Fibroblast of skin of left quadriceps (primary cell): ENCODE data around the gene TTYH1.

Experiments
- DNase-seq, 2 experiments: peaks; one replicate each; pipeline ENCODE4 v3.0.0-alpha.2; 2013; ENCODE audit warnings: low read depth in 2 of 2

TTYH1 gene

DNA sequence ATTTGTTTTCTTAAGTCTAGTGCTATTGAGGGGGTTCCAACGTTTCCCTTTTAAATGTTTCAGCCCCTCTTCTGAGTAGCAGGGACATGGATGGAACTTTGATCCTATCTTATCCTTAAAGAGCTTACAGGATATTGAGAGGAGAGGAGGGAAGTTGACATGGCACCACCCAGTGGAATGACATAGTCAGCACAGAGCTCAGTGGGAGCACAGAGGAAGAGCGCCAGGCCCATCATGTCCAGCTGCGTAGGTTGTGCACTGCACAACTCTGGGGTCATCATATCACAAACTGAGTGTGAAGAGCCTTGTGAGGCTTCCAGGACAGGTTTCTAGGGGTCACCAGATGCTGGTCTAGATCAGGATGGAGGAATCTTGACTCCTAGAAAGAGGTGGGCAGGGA, 62.4 kb downstream of the TTYH1 start:
- no peak for DNase-seq

DNA sequence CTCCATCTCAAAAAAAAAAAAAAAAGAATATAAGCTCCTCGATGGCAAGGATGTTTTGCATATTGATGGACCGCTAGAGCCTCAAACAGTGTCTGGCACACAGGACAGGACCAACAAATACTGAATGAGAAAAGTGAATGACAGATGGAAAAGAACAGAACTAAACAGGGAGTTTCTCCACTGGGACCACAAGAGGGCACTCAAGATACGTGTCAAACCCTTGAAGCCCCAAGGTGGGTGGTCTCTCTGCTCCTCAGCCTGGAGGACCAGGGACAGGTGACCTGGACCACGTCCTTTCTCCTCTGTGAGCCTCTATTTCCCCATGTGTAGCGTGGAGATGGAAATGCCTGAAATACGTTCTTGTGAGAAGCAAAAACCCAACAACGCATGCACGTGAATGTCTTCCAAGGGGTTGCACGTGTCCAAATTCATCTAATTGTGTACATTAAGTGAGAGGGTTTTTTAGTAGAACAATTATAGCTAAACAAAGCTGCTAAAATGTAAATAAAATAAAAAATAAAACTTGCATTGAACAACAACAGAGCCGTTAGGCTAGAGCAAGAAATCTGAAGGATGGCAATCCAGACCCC, 63.5 kb downstream of the TTYH1 start:
- DNase-seq: peak; percentile 11 to 17

DNA sequence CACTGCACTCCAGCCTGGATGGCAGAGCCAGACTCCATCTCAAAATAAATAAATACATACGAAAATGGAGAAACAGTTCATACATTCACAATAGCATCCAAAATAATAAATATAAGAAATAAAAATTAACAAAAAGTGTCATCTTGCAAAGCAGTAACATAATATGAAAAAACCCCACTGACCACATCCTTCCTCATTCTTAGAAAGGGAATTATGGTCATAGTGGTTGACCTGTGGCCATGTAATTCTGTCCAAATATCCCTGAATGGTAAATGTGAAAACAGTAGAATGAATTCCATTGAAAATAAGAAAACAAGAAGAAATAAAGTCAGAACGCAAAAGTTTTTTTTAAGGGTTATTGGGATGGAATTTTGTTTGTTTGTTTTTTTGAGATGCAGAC, 64.8 kb downstream of the TTYH1 start:
- no peak for DNase-seq

DNA sequence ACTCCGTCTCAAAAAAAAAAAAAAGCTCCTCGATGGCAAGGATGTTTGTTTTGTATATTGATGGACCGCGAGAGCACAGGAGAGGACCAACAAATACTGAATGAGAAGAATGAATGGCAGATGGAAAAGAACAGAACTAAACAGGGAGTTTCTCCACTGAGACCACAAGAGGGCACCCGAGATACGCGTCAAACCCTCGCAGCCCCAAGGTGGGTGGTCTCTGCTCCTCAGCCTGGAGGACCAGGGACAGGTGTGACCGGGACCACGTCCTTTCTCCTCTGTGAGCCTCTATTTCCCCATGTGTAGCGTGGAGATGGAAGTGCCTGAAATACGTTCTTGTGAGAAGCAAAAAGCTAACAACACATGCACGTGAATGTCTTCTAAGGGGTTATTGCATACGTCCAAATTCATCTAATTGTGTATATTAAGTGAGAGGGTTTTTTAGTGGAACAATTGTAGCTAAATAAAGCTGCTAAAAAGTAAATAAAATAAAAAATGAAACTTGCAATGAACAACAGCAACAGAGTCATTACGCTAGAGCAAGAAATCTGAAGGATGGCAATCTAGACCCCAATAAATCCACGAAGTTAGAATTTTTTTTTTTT, 66.2 kb downstream of the TTYH1 start:
- peak; percentile 11 to 23 for DNase-seq

DNA sequence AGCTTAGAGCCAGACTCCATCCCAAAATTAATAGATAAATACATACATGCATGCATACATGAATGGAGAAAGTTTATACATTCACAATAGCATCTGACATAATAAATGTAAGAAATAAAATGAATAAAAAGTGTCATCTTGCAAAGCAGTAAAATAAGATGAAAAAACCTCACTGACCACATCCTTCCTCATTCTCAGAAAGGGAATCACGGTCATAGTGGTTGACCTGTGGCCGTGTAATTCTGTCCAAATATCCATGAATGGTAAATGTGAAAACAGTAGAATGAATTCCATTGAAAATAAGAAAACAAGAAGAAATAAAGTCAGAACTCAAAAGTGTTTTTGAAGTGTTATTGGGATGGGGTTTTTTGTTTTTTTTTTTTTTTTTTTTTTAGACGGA, 67.6 kb downstream of the TTYH1 start:
- no peak for DNase-seq

DNA sequence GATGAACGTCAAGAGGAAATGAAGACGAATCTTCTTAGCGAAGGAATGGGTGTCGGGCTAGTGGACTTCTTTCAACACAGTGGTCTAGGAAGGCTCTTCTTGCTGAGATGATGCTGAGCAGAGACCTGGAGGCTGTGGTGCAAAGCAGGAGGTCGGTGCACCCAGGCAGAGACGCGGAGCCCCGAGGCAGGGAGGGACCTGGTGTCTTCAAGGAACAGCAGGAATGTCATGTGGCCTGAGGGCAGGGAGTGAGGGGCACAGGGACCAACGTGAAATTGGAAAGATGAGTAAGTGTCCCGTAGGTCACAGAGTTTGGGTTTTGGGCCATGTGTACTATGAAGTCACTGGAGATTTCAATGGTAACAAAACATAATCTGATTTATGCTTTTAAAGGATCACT, 69.2 kb downstream of the TTYH1 start:
- DNase-seq: no peak

DNA sequence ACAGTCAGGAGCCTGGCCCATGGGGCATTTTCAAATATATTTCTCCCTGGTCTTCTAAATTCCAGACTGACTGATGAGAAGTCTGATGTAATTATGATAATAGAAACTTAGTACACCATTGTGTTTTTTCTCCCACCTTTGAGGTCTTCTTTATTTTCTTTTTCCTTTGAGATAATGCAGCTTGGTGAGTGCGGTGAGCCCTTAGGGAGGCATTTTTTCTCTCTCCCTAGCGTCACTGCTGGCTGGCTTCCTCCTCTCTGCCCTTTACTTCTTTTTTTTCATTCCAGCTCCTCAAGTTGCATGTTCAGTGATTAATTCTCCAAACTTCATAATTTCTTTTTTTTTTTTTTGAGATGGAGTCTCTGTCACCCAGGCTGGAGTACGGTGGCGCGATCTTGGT, 70.6 kb downstream of the TTYH1 start:
- DNase-seq: no peak
